Right hindlimb (tissue), 1 donor: ENCODE results near the gene MAGED1.
A peak's percentile ranks its signal among the peaks of the same experiment; 100 is the strongest.

Source experiments
- DNase-seq: peaks from one replicate; pipeline ENCODE4 v3.0.0-alpha.2; 2018

MAGED1 gene

GRCh38 chrX:51892921-51893745 lies at the start of gene MAGED1:
Gene MAGED1, plus strand, starts transcription at chrX:51893623. Its CDS starts 682 bp downstream, at chrX:51894305.
- peak; percentile 97 for DNase-seq

DNA sequence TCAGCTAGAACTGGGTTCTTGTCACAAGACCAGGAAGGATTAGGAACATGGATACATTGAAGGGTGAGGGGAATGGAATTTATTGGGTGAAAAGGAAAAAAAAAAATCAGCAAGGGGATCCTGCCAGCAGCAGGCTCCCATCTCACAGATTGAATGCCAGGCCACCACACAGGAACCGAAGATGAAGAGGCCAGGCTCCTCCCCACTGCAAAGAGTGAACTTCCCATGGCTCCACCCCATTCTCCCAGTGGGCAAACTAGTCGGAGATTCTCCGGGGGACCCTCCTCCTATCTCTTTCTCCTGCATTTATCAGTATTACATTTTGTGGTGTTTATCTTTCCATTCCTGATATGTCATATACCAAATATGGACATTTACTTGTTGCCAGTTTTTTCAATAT lies 46.0 kb upstream of the MAGED1 start:
- DNase-seq: no peak

DNA sequence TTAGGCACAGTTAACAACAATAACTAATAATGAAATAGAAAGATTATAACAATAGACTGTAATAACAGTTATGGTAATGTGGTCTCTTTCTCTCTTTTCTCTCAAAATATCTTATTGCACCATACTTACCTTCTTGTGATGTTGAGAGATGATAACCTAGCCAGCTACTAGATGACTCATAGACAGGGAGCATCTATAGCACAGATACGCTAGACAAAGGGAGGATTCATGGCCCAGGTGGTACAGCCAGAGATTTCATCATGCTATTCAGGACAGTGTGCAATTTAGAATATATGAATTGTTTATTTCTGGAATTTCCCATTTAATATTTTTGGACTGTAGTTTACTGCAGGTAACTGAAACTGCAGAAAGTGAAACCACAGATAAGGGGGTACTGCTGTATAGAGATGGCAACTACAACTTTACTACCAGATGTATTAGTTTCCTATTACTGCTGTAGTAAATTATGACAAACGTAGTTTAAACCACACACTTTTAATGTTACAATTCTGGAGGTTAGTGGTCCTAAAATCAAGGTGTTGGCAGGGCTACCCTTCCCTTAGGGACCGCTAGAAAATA lies 41.8 kb upstream of the MAGED1 start:
- no peak for DNase-seq

DNA sequence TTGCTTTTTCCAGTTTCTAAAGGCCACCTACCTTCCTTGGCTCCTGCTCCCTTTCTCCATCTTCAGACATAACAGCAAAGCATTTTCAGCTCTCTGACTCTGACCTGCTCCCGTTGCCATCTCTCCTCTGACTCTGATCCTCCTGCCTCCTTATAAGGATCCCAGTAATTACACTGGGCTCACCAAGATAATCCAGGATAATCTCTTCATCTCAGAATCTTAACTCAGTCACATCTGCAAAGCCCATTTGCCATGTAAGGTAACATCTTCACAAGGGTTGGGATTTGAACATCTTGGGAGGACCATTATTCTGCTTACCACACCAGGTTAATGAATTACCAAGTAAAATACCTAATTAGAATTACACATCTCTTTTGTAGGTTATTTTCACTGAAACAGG lies 41.3 kb upstream of the MAGED1 start:
- DNase-seq: no peak

GRCh38 chrX:51852621-51853020 lies 40.8 kb upstream of the MAGED1 start:
- DNase-seq: no peak

DNA sequence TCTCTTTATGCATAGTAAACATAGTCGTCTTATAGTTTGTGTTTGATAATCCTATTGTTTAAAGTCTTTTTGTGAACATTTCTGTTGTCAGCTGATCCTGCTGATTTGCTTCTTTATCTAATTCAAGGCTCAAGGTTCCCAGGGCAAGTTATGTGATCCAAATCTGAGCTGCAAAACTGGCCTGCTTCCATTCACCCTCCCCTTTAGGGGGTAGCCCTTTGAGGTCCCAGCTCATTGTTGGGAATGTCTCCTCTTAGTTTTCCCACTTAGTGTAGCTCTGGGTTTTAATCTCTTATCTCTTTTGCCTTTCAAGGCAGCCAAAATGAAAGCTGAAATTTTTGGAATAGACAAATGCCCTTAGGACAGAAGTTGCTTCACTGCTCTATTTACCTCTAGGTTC lies 40.2 kb upstream of the MAGED1 start:
- DNase-seq: no peak

DNA sequence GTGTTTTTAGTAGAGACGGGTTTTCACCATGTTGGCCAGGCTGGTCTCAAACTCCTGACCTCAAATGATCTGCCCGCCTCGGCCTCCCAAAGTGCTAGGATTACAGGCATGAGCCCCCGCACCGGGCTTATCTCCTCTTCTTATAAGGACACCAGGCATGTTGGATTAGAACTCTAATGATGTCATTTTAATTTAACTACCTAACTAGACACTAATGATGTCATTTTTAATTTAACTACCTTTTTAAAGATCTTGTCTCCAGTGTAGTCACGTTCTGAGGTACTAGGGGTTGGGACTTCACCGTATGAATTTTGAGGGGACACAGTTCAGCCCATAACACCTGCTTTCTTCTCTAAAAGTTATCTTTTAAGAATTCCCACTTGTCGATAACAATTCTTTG lies 37.7 kb upstream of the MAGED1 start:
- DNase-seq: no peak

- DNase-seq: no peak
These were observed 36.2 kb upstream of the MAGED1 start for GRCh38 chrX:51857159-51857733.

- peak; percentile 19 for DNase-seq
These were observed 32.7 kb upstream of the MAGED1 start for GRCh38 chrX:51860679-51861078.

DNA sequence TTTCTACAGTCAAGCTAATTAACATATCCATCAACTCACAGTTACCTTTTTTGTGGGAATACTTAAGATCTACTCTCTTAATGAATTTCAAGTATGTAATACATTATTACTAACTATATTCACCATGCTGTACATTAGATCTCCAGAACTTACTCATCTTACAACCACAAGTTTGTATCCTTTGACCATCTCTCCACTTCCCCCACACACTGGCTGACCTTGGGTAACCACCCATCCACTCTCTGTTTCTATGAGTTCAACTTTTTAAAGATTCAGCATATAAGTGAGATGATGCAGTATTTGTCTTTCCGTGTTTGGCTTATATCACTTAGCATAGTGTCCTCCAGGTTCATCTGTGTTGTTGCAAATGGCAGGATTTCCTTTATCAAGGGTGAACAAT lies 30.5 kb upstream of the MAGED1 start:
- DNase-seq: no peak

DNA sequence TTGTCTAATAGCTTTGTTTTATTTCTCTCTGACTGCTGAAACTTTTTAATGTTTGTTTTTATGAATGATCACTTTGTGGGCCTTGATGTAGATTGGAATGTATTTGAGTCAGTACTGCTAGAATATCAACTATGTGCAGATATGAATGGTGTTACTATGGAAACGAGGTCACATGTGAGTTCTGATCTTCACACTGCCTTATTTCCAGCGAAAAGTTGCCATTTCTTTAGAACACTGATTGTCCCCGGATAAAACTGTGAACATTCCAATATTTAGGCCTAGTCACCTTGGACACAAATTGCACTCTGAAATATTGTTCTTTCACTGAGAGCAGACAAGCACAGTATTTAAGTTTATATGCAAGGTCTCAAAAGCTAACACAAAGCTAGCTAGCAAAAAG lies 27.2 kb upstream of the MAGED1 start:
- DNase-seq: no peak

DNA sequence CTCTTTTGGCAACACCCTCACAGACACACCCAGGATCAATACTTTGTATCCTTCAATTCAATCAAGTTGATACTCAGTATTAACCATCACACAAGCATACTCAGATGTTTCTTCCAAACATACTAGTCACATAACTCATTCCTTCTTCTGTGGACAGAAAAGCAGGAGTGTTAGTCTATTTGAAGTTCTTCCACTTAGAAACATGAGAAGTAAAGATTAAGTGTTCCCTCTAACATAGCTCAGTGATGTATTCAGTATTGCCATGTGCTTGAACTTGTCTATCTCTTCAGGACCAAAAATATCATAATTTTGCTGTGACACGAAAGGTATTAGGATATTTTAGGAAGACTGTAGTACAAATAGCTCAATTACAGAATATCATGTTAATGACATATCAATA lies 25.8 kb upstream of the MAGED1 start:
- no peak for DNase-seq

- DNase-seq: no peak
These were observed 23.1 kb upstream of the MAGED1 start for GRCh38 chrX:51870354-51870753.

GRCh38 chrX:51874123-51874522 lies 19.3 kb upstream of the MAGED1 start:
- DNase-seq: no peak

DNA sequence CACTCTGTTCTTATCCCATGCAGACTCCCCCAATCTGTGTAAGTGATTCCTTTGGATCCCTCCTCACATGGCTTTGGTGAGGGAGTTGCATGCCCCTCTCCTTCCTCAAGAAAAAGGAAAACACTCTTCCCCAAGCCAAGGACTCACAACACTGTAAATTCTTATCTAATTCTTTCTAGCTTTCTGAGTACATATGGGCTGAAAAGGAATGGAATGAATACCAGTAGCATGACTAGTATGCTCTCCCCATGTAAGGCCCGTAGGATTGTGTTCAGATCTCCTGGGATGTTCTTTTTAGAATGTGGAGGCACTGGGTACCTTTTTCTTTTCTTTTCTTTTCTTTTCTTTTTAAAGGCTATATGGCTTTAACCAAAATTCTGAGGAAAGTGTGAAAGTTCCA lies 17.0 kb upstream of the MAGED1 start:
- DNase-seq: no peak

- no peak for DNase-seq
These were observed 15.4 kb upstream of the MAGED1 start for GRCh38 chrX:51878056-51878455.

DNA sequence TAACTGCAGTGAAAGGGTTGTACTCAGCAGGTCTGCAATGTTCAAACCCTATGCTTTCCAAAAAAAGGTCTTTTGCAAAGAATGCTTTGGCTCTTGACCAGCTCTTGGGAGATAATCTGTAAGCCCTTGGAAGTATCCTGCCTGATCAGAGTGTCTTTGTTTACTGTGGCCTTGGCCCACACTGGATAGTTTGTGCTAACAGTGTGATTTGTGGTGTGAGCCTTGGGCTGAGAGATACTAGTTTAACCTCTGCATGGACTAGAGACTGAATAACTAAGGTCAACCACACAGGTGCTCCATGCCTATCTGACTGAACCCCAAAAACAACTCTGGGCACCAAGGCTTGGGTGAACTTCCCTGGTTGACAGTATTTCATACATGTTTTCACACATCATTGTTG lies 3.6 kb upstream of the MAGED1 start:
- DNase-seq: no peak

DNA sequence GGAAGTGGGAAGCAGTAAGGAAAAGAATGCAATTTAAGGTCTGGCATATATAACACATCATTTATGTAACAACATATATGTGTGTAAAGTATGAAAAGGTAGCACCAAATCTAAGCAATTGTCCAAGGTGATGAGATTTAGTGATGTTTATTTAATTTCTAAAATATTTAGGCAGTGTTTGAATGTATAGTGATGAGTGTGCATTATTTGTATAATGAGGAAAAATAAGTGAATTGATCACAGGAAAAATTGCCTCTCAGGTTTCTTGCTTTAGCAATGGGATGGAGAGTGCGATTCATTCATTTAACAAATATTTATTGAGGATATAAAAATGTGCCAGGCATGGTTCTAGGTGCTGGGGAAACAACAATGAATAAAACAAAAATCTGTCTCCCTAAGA lies 2.2 kb upstream of the MAGED1 start:
- DNase-seq: no peak

- DNase-seq: peak; percentile 88
These were observed 1.4 kb upstream of the MAGED1 start for GRCh38 chrX:51891821-51892551.

- peak; percentile 71 for DNase-seq
These were observed 691 bp downstream of the MAGED1 start for GRCh38 chrX:51893931-51894696.

- peak; percentile 53 for DNase-seq
These were observed 1.4 kb downstream of the MAGED1 start for GRCh38 chrX:51894697-51895336.

GRCh38 chrX:51896626-51897025 lies 3.2 kb downstream of the MAGED1 start:
- DNase-seq: no peak
